T-helper 9 cell (primary cell): ENCODE data around the gene AFF1.
A peak's percentile ranks its signal among the peaks of the same experiment; 100 is the strongest.
"Not testable (repeated sequence)": the region's sequence is repeated elsewhere in the genome, so short reads cannot be mapped to it uniquely, and the experiment has no call there.

Source experiments
- DNase-seq: peaks from one replicate; pipeline ENCODE4 v3.0.0-alpha.2; 2020

The AFF1 gene

GRCh38 chr4:87121341-87122065, 186.7 kb downstream of the AFF1 start:
- DNase-seq, result no peak

GRCh38 chr4:87122252-87122651, 187.4 kb downstream of the AFF1 start:
- no peak for DNase-seq

- no peak for DNase-seq
Observed at GRCh38 chr4:87126056-87126455, 191.2 kb downstream of the AFF1 start.

GRCh38 chr4:87128006-87128705, 193.3 kb downstream of the AFF1 start:
- no peak for DNase-seq

- DNase-seq, result no peak
Observed at GRCh38 chr4:87129681-87130080, 194.9 kb downstream of the AFF1 start.

- no peak for DNase-seq
Observed at GRCh38 chr4:87130985-87131703, 196.3 kb downstream of the AFF1 start.

- no peak for DNase-seq
Observed at GRCh38 chr4:87132035-87132434, 197.2 kb downstream of the AFF1 start.

- no peak for DNase-seq
Observed at GRCh38 chr4:87133183-87133582, 198.4 kb downstream of the AFF1 start.

- DNase-seq, result no peak
Observed at GRCh38 chr4:87134122-87134521, 199.3 kb downstream of the AFF1 start.

GRCh38 chr4:87141428-87141827, 206.6 kb downstream of the AFF1 start:
- no peak for DNase-seq

GRCh38 chr4:87144356-87144755, 209.5 kb downstream of the AFF1 start:
- DNase-seq, result no peak

- not testable (repeated sequence) for DNase-seq
Observed at GRCh38 chr4:87145934-87146333, 211.1 kb downstream of the AFF1 start.

- no peak for DNase-seq
Observed at GRCh38 chr4:87147116-87147515, 212.3 kb downstream of the AFF1 start.

- DNase-seq, result peak; percentile 36
Observed at GRCh38 chr4:87150498-87151261, 215.9 kb downstream of the AFF1 start.

GRCh38 chr4:87151730-87152129, 216.9 kb downstream of the AFF1 start:
- no peak for DNase-seq

- DNase-seq, result no peak
Observed at GRCh38 chr4:87152310-87153041, 217.7 kb downstream of the AFF1 start.

- no peak for DNase-seq
Observed at GRCh38 chr4:87153078-87153870, 218.5 kb downstream of the AFF1 start.

GRCh38 chr4:87165892-87166291, 231.1 kb downstream of the AFF1 start:
- no peak for DNase-seq

- DNase-seq, result no peak
Observed at GRCh38 chr4:87166296-87166854, 231.6 kb downstream of the AFF1 start.

GRCh38 chr4:87171944-87172343, 237.1 kb downstream of the AFF1 start:
- no peak for DNase-seq

GRCh38 chr4:87174672-87175071, 239.9 kb downstream of the AFF1 start:
- DNase-seq, result no peak
